Osteoblast (primary cell): ENCODE measurements around the gene TESPA1. TPM values are rescaled to one million over a fixed set of nuclear protein-coding genes. Genes with fewer than 3 reads are reported as not detected.

Experiments used
- DNase-seq: peaks from one replicate; pipeline ENCODE4 v3.0.0; 2011; ENCODE audit warnings: low spot score, mixed read lengths; ENCODE audit not compliant: insufficient read length; ENCODE audit errors: missing footprints
- H2AFZ ChIP-seq: 2 replicates; pipeline ENCODE4 v1.6.0; 2011; ENCODE audit warnings: mild to moderate bottlenecking, low read length
- H3K27ac ChIP-seq: 2 replicates; pipeline ENCODE4 v1.5.1; 2011; ENCODE audit warnings: mild to moderate bottlenecking, low read depth, low read length, moderate library complexity
- H3K27me3 ChIP-seq: 2 replicates; pipeline ENCODE4 v1.6.0; 2012; ENCODE audit warnings: mild to moderate bottlenecking, control low read depth, inconsistent platforms, low read length, moderate library complexity; ENCODE audit not compliant: insufficient read depth
- H3K36me3 ChIP-seq: 2 replicates; pipeline ENCODE4 v1.5.1; 2011; ENCODE audit warnings: mild to moderate bottlenecking, low read length, control low read depth, moderate library complexity; ENCODE audit not compliant: insufficient read depth
- H3K4me1 ChIP-seq: 2 replicates; pipeline ENCODE4 v1.5.1; 2011; ENCODE audit warnings: mild to moderate bottlenecking, low read length, control low read depth, moderate library complexity; ENCODE audit not compliant: insufficient read depth
- H3K4me2 ChIP-seq: 2 replicates; pipeline ENCODE4 v1.6.0; 2011; ENCODE audit warnings: mild to moderate bottlenecking, low read length; ENCODE audit not compliant: insufficient read depth
- H3K4me3 ChIP-seq: fragments of 200-600 bp; sonication (generic); 3 replicates; pipeline ENCODE4 v1.5.1; 2012; ENCODE audit warnings: mild to moderate bottlenecking, low read length, inconsistent platforms; ENCODE audit not compliant: insufficient read depth
- H3K79me2 ChIP-seq: 2 replicates; pipeline ENCODE4 v1.6.0; 2012; ENCODE audit warnings: mild to moderate bottlenecking, low read length, control low read depth, inconsistent platforms; ENCODE audit not compliant: insufficient read depth
- H3K9me3 ChIP-seq: 2 replicates; pipeline ENCODE4 v1.5.1; 2011; ENCODE audit warnings: low read depth, low read length, control low read depth
- H4K20me1 ChIP-seq: 2 replicates; pipeline ENCODE4 v1.6.0; 2012; ENCODE audit warnings: mild to moderate bottlenecking, low read length, control low read depth; ENCODE audit not compliant: insufficient read depth
- total RNA-seq: library from RNA; depleted of rRNA; stranded (reverse); fragments of >200 nt; gene quantifications from 2 replicates; pipeline ENCODE4 v1.2.3, GENCODE V29; 2012
- TF ChIP-seq, protein P1 (sequence below): IDR thresholded peaks from 2 replicates; pipeline ENCODE4 v1.5.1; 2011; ENCODE audit warnings: mild to moderate bottlenecking, low read depth, low read length, moderate library complexity; ENCODE audit errors: extremely low read depth

Gene TESPA1
- total RNA-seq, 1 donor, result not detected

DNA sequence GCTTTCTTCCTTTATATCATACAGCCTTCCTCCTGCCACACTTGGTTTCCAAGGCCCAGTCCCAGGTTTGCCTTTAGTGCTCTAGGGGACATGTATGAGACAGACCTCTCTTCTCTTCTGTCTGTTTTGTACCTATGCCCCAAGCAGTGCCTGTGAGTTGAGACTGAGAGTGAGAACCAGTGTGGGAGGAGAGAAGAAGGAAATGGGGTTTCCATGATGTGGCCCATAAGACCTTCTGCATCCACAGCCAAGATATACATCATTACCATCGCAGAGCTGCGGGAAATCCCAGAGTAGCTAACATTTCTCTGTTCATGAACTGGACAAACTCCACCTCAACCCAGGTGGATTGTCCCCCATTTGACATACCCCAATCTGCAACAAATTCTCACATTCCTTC is 2.8 kb downstream of the TESPA1 start:
- DNase-seq, result no peak
- Histone ChIP-seq H3K27ac (no peak overlapping the region), H3K36me3 (no peaks in the 10 kb centered on the region), H4K20me1 (no peaks in the 10 kb centered on the region), H3K9me3 (no peaks in the 10 kb centered on the region), H3K27me3 (no peaks in the 10 kb centered on the region), H3K4me3 (no peak overlapping the region), H2AFZ (no peak overlapping the region), H3K4me1 (peaks cover 9% of the 10 kb centered on the region), H3K79me2 (no peaks in the 10 kb centered on the region), H3K4me2 (no peak overlapping the region)
- TF ChIP-seq, protein P1, sequence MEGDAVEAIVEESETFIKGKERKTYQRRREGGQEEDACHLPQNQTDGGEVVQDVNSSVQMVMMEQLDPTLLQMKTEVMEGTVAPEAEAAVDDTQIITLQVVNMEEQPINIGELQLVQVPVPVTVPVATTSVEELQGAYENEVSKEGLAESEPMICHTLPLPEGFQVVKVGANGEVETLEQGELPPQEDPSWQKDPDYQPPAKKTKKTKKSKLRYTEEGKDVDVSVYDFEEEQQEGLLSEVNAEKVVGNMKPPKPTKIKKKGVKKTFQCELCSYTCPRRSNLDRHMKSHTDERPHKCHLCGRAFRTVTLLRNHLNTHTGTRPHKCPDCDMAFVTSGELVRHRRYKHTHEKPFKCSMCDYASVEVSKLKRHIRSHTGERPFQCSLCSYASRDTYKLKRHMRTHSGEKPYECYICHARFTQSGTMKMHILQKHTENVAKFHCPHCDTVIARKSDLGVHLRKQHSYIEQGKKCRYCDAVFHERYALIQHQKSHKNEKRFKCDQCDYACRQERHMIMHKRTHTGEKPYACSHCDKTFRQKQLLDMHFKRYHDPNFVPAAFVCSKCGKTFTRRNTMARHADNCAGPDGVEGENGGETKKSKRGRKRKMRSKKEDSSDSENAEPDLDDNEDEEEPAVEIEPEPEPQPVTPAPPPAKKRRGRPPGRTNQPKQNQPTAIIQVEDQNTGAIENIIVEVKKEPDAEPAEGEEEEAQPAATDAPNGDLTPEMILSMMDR, result no peak

DNA sequence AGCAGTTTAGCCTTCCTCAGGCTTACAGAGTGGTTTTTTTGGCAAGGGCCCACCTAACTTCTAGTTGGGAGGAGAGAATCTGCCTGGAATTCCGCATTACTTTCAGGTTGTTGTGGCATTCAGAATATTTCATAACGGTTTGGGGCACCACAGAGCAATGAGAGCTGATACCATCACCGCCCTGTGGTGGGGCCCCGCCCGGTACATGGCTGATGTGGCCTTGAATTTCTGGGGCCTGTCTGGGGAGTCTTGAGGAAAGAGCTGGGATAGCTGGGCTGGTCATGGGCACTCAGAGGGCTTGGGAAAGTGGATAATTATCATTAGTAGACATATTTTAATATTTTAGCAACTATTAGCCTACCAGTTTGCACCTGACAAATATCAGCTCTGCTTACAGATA is 4.2 kb downstream of the TESPA1 start:
- Histone ChIP-seq H3K27me3 (no peaks in the 10 kb centered on the region), H3K4me2 (no peak overlapping the region), H3K27ac (no peak overlapping the region), H3K9me3 (no peaks in the 10 kb centered on the region), H3K4me3 (no peak overlapping the region), H3K79me2 (no peaks in the 10 kb centered on the region), H3K4me1 (peaks cover 9% of the 10 kb centered on the region), H2AFZ (no peak overlapping the region), H4K20me1 (no peaks in the 10 kb centered on the region), H3K36me3 (no peaks in the 10 kb centered on the region)
- TF ChIP-seq, protein P1, result no peak
- no peak for DNase-seq

DNA sequence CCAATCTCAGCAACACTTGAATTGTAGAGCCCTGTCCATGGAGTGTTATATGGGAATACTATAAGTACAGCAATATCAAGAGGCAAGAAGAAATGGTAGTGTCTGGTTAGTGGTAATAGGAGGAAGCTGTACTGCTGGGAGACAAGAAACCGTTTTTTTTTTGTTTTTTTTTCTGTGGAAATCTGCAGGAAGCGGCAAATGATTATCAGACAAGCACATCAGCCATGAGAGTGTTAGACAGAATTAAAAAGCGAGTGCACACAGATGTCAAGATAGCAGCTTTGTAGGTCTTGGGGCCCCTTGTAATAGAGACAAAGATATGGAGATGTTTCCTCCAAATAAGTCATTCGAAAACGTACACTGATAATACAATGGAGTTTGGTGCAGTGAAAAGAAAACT is 6.7 kb downstream of the TESPA1 start:
- no peaks in the 10 kb centered on the region for H3K36me3 ChIP-seq
- no peak for DNase-seq
- no peaks in the 10 kb centered on the region for H4K20me1 ChIP-seq
- no peak overlapping the region for H3K27ac ChIP-seq
- peaks cover 9% of the 10 kb centered on the region for H3K4me1 ChIP-seq
- no peaks in the 10 kb centered on the region for H3K27me3 ChIP-seq
- no peaks in the 10 kb centered on the region for H3K9me3 ChIP-seq
- no peak overlapping the region for H3K4me2 ChIP-seq
- TF ChIP-seq, protein P1, result no peak
- no peak overlapping the region for H2AFZ ChIP-seq
- no peak overlapping the region for H3K4me3 ChIP-seq
- H3K79me2 ChIP-seq, result no peaks in the 10 kb centered on the region

DNA sequence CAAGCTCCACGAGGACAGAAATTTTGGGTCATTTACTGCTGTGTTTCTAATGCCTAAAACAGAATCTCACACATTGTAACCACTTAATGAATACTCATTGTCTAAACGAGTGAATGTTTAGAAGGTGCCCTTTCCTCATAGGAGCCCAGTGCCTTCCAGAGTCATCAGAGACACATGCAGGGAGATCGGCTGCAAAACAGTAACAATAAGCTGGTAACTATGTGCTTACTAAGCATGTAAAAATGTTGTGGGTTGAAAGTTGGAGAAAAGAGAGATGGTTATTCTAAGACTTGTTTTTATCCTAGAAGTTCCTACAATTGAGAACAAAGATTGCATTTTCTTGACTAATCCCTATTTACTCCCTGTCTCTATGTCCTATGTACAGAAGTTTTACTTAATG is 7.4 kb downstream of the TESPA1 start:
- no peak overlapping the region for H3K4me3 ChIP-seq
- TF ChIP-seq, protein P1, result no peak
- DNase-seq, result no peak
- peak overlapping the region; percentile 57 for H3K4me2 ChIP-seq
- H2AFZ ChIP-seq, result no peak overlapping the region
- H3K27me3 ChIP-seq, result no peaks in the 10 kb centered on the region
- peaks cover 9% of the 10 kb centered on the region for H3K4me1 ChIP-seq
- no peaks in the 10 kb centered on the region for H4K20me1 ChIP-seq
- peak overlapping the region; percentile 41 for H3K27ac ChIP-seq
- no peaks in the 10 kb centered on the region for H3K9me3 ChIP-seq
- H3K36me3 ChIP-seq, result no peaks in the 10 kb centered on the region
- no peaks in the 10 kb centered on the region for H3K79me2 ChIP-seq
